Neural crest cell (in vitro differentiated cells): ENCODE measurements around the gene PPM1B. TPM values are rescaled to one million over a fixed set of nuclear protein-coding genes. Genes with fewer than 3 reads are reported as not detected.

Experiments used
- DNase-seq: peaks from one replicate; pipeline ENCODE4 v3.0.0; 2021; ENCODE audit warnings: low read depth, mixed read lengths, low spot score
- H3K27ac Mint-ChIP-seq: one replicate; pipeline ENCODE4 v1.8.0; 2021; ENCODE audit warnings: mild to moderate bottlenecking, mixed read lengths; ENCODE audit not compliant: unreplicated experiment
- H3K27me3 Mint-ChIP-seq: 2 replicates; pipeline ENCODE4 v1.8.0; 2021; ENCODE audit warnings: low read depth, mild to moderate bottlenecking, mixed read lengths
- H3K36me3 Mint-ChIP-seq: 2 replicates; pipeline ENCODE4 v1.8.0; 2021; ENCODE audit warnings: low read depth, mild to moderate bottlenecking, mixed read lengths
- H3K4me1 Mint-ChIP-seq: 2 replicates; pipeline ENCODE4 v1.8.0; 2021; ENCODE audit warnings: mixed read lengths
- H3K4me3 Mint-ChIP-seq: one replicate; pipeline ENCODE4 v1.8.0; 2021; ENCODE audit warnings: mild to moderate bottlenecking, mixed read lengths
- H3K9me3 Mint-ChIP-seq: 2 replicates; pipeline ENCODE4 v1.8.0; 2021; ENCODE audit warnings: mixed read lengths
- long read RNA-seq: library from polyadenylated mRNA; unstranded; transcript quantifications from one replicate; pipeline ENCODE4 v2.0.0, GENCODE V29; 2020
- total RNA-seq: library from RNA; stranded (reverse); gene quantifications from 2 replicates; pipeline ENCODE4 v1.2.1, GENCODE V29; 2021
- TF ChIP-seq, protein P1 (sequence below): fragments of 200-600 bp; sonication (generic); conservative IDR thresholded peaks from 2 replicates; pipeline ENCODE4 v1.5.0; 2021; ENCODE audit warnings: antibody characterized with exemption, mild to moderate bottlenecking

The PPM1B gene
- total RNA-seq = 37.4 and 42.3 TPM in 2 replicates
- long read RNA-seq, partial matches to known transcripts = 12 of 14 reads
- long read RNA-seq, other reads (novel, unspliced or antisense) = 0 of 14 reads

DNA sequence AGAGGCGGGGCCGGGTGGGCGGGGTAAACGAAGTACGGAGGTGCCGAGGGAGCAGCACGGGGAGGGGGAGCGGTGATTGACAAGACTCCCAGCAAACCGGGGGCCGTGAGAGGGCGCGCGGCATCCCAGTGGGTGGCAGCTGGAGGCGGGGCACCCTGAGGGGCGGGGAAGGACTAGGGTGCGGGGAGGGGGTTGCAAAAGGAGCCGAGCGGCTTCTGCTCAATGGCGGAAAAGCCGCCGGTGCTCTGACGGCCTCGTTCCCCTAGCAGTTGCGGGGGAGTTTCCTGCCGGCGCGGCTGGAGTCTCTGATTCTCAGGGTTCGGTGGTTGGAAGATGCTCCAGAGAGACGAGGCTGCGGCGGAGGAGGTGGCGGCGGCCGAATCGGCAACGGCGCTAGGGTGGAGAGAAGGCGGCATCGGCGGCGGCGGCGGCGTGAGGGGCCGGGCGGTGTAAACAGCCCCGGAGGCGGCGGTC is at the start of gene PPM1B:
Gene PPM1B (plus strand): TSS at position 195 of the 474 bp plus-strand sequence. CDS start 32,325 bp downstream, outside the sequence.
- TF ChIP-seq, protein P1, sequence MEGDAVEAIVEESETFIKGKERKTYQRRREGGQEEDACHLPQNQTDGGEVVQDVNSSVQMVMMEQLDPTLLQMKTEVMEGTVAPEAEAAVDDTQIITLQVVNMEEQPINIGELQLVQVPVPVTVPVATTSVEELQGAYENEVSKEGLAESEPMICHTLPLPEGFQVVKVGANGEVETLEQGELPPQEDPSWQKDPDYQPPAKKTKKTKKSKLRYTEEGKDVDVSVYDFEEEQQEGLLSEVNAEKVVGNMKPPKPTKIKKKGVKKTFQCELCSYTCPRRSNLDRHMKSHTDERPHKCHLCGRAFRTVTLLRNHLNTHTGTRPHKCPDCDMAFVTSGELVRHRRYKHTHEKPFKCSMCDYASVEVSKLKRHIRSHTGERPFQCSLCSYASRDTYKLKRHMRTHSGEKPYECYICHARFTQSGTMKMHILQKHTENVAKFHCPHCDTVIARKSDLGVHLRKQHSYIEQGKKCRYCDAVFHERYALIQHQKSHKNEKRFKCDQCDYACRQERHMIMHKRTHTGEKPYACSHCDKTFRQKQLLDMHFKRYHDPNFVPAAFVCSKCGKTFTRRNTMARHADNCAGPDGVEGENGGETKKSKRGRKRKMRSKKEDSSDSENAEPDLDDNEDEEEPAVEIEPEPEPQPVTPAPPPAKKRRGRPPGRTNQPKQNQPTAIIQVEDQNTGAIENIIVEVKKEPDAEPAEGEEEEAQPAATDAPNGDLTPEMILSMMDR = no peak
- peaks cover 11% of the 10 kb centered on the region for H3K36me3 Mint-ChIP-seq
- peak within 1 kb of the TSS; percentile 94 for H3K4me3 Mint-ChIP-seq
- DNase-seq = peak; percentile 98
- peaks cover 27% of the 10 kb centered on the region for H3K4me1 Mint-ChIP-seq
- H3K9me3 Mint-ChIP-seq = peaks cover 12% of the 10 kb centered on the region
- peaks cover 2% of the 10 kb centered on the region for H3K27me3 Mint-ChIP-seq
- H3K27ac Mint-ChIP-seq = peak within 1 kb of the TSS; percentile 100

DNA sequence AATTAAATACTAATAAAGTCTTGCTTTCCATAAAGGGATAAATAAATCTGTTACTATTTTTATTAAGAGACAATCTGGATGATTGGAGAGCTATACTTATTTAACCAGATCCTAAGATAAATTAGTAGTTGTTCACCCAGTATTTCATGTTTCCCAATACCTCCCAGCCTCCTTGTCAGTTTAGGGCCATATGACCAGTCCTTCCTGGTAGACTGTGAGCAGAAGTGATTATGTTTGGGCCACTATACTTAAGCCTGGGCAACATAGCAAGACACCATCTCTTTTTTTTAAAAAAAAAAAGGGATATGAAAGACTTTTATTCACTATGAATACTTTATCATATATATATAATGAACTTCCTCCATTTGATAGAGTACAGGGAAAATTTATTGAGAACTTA is 48.8 kb upstream of the PPM1B start:
- no peaks in the 10 kb centered on the region for H3K4me1 Mint-ChIP-seq
- H3K36me3 Mint-ChIP-seq = no peaks in the 10 kb centered on the region
- no peaks in the 10 kb centered on the region for H3K9me3 Mint-ChIP-seq

DNA sequence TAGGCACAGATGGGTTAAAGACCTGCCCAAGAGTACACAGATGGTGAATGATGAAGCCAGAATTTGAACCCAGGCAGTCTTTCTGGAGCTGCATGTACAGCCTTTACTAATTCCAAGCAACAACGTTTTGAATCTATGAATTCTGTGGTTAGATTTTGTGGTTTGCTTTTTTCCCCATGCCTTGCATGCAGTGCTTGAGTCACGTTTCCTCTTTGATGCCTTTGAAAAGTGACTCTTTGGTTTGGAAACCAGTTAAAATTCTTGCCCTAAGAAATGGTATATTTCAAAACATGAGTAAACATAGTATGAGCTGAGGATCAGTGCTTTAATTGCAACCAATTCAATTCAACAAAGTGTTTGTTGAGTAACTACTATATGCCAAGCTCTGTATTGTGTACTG is 48.2 kb upstream of the PPM1B start:
- Mint-ChIP-seq H3K27me3 (no peaks in the 10 kb centered on the region), H3K9me3 (no peaks in the 10 kb centered on the region), H3K4me3 (no peak overlapping the region), H3K36me3 (no peaks in the 10 kb centered on the region), H3K27ac (no peak overlapping the region), H3K4me1 (no peaks in the 10 kb centered on the region)
- TF ChIP-seq, protein P1 = no peak
- no peak for DNase-seq

More for the DNA sequence above, 48.8 kb upstream of the PPM1B start:
- no peak for DNase-seq
- TF ChIP-seq, protein P1 = no peak
- Mint-ChIP-seq H3K4me3 (no peak overlapping the region), H3K27me3 (no peaks in the 10 kb centered on the region), H3K27ac (no peak overlapping the region)

DNA sequence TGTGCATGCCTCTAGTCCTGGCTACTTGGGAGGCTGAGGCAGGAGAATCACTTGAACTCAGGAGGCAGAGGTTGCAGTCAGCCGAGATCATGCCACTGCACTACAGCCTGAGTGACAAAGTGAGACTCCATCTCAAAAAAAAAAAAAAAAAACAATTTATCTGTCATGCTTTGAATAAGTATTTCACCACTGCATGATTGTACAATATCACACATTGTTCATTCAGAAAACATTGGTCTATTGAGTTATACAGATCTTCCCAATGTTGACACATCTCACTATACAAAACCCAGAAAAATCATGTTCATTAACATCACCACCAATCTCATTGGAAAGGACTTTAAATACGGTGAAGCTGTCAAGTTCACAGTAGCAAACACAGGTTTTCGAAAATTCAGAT is 46.8 kb upstream of the PPM1B start:
- no peaks in the 10 kb centered on the region for H3K9me3 Mint-ChIP-seq
- DNase-seq = no peak
- H3K4me1 Mint-ChIP-seq = no peaks in the 10 kb centered on the region
- no peaks in the 10 kb centered on the region for H3K27me3 Mint-ChIP-seq
- no peak overlapping the region for H3K4me3 Mint-ChIP-seq
- TF ChIP-seq, protein P1 = no peak
- H3K36me3 Mint-ChIP-seq = no peaks in the 10 kb centered on the region
- H3K27ac Mint-ChIP-seq = no peak overlapping the region

DNA sequence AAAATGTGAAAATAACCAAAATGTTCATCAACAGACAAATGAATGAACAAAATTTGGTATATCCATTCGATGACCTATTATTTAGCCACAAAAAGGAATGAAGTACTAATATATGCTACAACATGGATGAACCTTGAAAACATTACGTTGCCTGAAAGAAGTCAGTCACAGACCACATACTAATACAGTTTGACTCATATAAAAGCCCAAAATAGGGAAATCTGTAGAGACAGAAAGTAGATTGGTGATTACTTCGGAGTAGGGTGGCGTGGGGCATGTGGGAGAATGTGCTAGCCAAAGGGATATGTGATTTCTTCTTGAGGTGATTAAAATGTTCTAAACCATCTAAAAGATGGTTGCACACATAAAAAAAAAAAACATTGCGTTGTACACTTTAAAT is 44.2 kb upstream of the PPM1B start:
- H3K36me3 Mint-ChIP-seq = no peaks in the 10 kb centered on the region
- DNase-seq = no peak
- H3K9me3 Mint-ChIP-seq = no peaks in the 10 kb centered on the region
- H3K27me3 Mint-ChIP-seq = no peaks in the 10 kb centered on the region
- H3K4me3 Mint-ChIP-seq = no peak overlapping the region
- H3K27ac Mint-ChIP-seq = no peak overlapping the region
- no peaks in the 10 kb centered on the region for H3K4me1 Mint-ChIP-seq
- TF ChIP-seq, protein P1 = no peak
